GM23338 (cell line): ENCODE results near the gene SARS1.

ENCODE experiments used
- EZH2phosphoT487 ChIP-seq: fragments of 200-600 bp; sonication (generic); IDR thresholded peaks from one replicate; pipeline ENCODE4 v1.8.1; 2018; ENCODE audit warnings: antibody characterized with exemption; ENCODE audit not compliant: unreplicated experiment
- STAT1 ChIP-seq: IDR thresholded peaks from one replicate; pipeline ENCODE4 v1.6.1; 2016; ENCODE audit warnings: antibody characterized with exemption; ENCODE audit not compliant: unreplicated experiment

DNA sequence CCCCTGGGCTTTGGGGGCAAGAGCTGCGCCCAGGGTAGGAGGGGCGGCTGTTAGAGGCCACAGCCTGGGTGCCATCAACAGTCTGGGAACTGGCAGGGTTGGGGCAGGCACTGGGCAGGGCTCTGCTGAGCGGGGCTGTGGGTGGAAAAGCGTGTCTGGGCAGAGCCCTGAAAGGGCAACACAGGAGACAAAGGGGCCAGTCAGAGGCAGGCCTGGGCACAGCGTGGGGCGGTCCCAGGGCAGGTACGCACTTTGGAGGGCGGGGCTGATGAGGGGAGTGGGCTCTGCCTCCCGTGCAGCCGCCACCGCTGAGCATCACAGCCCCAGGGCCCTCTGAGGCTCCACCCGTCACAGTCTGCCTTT is 49.5 kb downstream of the SARS1 start:
- TF ChIP-seq EZH2phosphoT487 (no peak), STAT1 (no peak)
